Measurements from ENCODE around the gene RAD1. TPM values are rescaled to one million over a fixed set of nuclear protein-coding genes. Genes with fewer than 3 reads are reported as not detected.

Gene RAD1
- total RNA-seq, 1 experiment from 2014 or later = 24.8 TPM

GRCh38 chr5:34915139-34915855 is at the start of gene RAD1, which contains the start of gene BRIX1 (continued):
- TF ChIP-seq TCF7L2 (IDR thresholded peaks at IDR 0.05; ENCODE audit: borderline replicate concordance, extremely low read depth, insufficient read depth, insufficient read length) (peak; percentile 70), MAX (IDR thresholded peaks at IDR 0.05) (peak; percentile 95), YY1 (IDR thresholded peaks at IDR 0.05; ENCODE audit: extremely low read depth, insufficient replicate concordance, low read depth, low read length) (peak; percentile 96), POLR2A (IDR thresholded peaks at IDR 0.05; ENCODE audit: borderline replicate concordance, extremely low read depth, insufficient read depth, insufficient read length) (peak; percentile 82), FOSL1 (IDR thresholded peaks at IDR 0.05; ENCODE audit: low read depth) (no peak; the same call in 1 of the 2 replicates), EZH2 (IDR thresholded peaks at IDR 0.05) (no peak), POLR2AphosphoS5 (IDR thresholded peaks at IDR 0.05; ENCODE audit: low read depth, low read length) (peak; percentile 82)

DNA sequence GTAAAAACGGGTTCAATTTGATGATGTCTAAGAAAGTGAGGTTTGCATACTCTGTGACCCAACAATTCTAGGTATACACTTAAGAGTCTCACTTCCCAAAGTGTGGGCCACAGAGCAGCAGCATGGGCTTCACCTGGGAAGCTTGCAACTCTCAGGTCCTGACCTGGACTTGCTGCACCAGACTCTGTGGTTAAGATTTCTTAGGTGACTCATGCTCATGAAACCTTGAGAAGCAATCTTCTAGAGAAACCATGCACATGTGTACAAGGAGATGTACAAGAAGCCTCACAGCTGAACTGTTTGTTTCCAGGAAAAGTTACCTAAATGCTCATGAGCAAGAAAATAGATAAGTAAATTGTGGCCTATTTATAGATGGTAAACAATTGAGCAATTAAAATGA is 44.0 kb upstream of the RAD1 start:
- ATAC-seq = 0 out of 2 replicates have a peak, but pooled peaks have one; percentile 60
- BruUV-seq (replicated peaks) = no TSS peak
- Histone ChIP-seq H3K4me1 (ENCODE audit: control insufficient read depth in 1 of 2, insufficient read depth in 2 of 2, low read length in 2 of 2) (peaks cover 0 to 6% of the 10 kb centered on the region in 2 experiments; a peak in 2 of 4 replicates), H3K9me3 (ENCODE audit: control insufficient read depth in 1 of 2, insufficient read depth in 1 of 2, low read depth in 1 of 2, low read length in 2 of 2) (no peaks in the 10 kb centered on the region), H3K4me2 (ENCODE audit: low read length) (peak overlapping the region; percentile 1; the same call in 1 of the 2 replicates), H3K4me3 (replicated peaks in 1 of 2; ENCODE audit: low read depth in 1 of 2, low read length in 2 of 2) (no peak overlapping the region), H3K27ac (ENCODE audit: low read depth, low read length) (no peak overlapping the region), H3K9ac (ENCODE audit: low read length) (no peak overlapping the region), H3K27me3 (ENCODE audit: insufficient read depth, low read length) (no peaks in the 10 kb centered on the region), H4K20me1 (ENCODE audit: insufficient read depth) (no peaks in the 10 kb centered on the region), H2AFZ (ENCODE audit: low read depth, low read length, poor library complexity, severe bottlenecking) (no peak overlapping the region), H3K9me2 (ENCODE audit: insufficient read depth) (no peaks in the 10 kb centered on the region), H3K36me3 (ENCODE audit: control insufficient read depth in 1 of 2, insufficient read depth in 2 of 2, low read length in 2 of 2) (peaks cover 0 to 2% of the 10 kb centered on the region in 2 experiments; a peak in 1 of 4 replicates), H3K79me2 (ENCODE audit: insufficient read depth, low read length) (no peaks in the 10 kb centered on the region)
- ChIA-PET RAD21 (ENCODE audit: low non-redundant PET in 1 of 2, low total read pairs in 2 of 2, uncharacterized antibody in 2 of 2, unreplicated experiment in 2 of 2) (no interaction called here), POLR2A (no interaction called here), CTCF (interaction anchor here (2.7 kb wide), 1 partner anchor 44 kb away, joined by 18 read pairs; no protein-coding TSS in a partner anchor)
- DNase-seq (ENCODE audit: low read depth, low spot score) = no peak
- intact Hi-C loops (cut with micrococcal nuclease) = loop anchor here (2.0 kb wide), 1 partner anchor 43 kb away; no protein-coding TSS in a partner anchor
- TF ChIP-seq SP1 (IDR thresholded peaks at IDR 0.05; ENCODE audit: low read depth) (no peak), ZBTB33 (IDR thresholded peaks at IDR 0.05; ENCODE audit: extremely low read depth, insufficient replicate concordance, low read length) (no peak), EGR1 (IDR thresholded peaks at IDR 0.05; ENCODE audit: low read depth) (no peak), POLR2AphosphoS5 (IDR thresholded peaks at IDR 0.05; ENCODE audit: low read depth, low read length) (no peak), CEBPB (IDR thresholded peaks at IDR 0.05; ENCODE audit: low read depth) (no peak), JUND (IDR thresholded peaks at IDR 0.05) (no peak)

Data from HCT116 (cell line).